ENCODE measurements around the gene SPDYE3. TPM values are rescaled to one million over a fixed set of nuclear protein-coding genes. Genes with fewer than 3 reads are reported as not detected.

Gene SPDYE3
- polyA plus RNA-seq, 1 donor from 2014 or later: not detected

DNA sequence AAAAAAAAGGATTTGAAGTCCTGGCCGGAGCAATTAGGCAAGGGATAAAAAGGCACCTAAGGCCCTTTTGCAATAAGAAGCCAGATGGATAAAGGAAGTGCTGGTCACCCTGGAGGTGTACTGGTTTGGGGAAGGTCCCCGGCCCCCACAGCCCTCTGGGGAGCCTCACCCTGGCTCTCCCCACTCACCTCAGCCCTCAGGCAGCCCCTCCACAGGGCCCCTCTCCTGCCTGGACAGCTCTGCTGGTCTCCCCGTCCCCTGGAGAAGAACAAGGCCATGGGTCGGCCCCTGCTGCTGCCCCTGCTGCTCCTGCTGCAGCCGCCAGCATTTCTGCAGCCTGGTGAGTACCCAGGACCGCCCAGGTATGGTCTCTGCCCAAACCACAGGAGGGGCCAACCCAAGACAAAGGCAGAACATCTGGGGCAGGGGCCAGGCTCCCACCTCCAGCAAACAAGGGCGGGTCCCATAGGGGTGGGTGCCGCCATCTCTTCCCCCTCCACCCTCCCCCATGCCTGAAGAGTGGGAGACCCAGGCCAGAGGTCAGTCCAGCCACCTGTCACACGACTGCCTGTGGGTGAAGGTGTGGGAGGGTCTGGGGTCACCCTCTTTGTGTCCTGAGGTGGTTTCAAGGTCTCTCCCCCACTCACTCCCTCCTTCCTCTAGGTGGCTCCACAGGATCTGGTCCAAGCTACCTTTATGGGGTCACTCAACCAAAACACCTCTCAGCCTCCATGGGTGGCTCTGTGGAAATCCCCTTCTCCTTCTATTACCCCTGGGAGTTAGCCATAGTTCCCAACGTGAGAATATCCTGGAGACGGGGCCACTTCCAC is 50.7 kb downstream of the SPDYE3 start, which contains the start of gene PILRB:
TSS of gene PILRB (plus strand) at position 91 of the 830 bp plus-strand sequence. CDS start at position 277, 186 bp downstream.
- Histone ChIP-seq H3K36me3 (ENCODE audit: insufficient read depth, low read length) (no peaks in the 10 kb centered on the region), H3K27ac (ENCODE audit: low read length) (no peak within 1 kb of the TSS)

GRCh38 chr7:100358857-100359212 is 51.3 kb downstream of the SPDYE3 start:
- no peaks in the 10 kb centered on the region for H4K20me1 ChIP-seq (ENCODE audit: insufficient read depth)
- H3K27me3 ChIP-seq (ENCODE audit: insufficient read depth, low read depth, low read length): no peaks in the 10 kb centered on the region
- no peak overlapping the region for H3K27ac ChIP-seq (ENCODE audit: low read length)
- H3K9me3 ChIP-seq (ENCODE audit: low read length): no peaks in the 10 kb centered on the region
- H3K79me2 ChIP-seq (replicated peaks; ENCODE audit: insufficient read depth, low read length): no peaks in the 10 kb centered on the region
- H2AFZ ChIP-seq (ENCODE audit: low read depth, low read length): no peak overlapping the region
- TF ChIP-seq, protein P1, sequence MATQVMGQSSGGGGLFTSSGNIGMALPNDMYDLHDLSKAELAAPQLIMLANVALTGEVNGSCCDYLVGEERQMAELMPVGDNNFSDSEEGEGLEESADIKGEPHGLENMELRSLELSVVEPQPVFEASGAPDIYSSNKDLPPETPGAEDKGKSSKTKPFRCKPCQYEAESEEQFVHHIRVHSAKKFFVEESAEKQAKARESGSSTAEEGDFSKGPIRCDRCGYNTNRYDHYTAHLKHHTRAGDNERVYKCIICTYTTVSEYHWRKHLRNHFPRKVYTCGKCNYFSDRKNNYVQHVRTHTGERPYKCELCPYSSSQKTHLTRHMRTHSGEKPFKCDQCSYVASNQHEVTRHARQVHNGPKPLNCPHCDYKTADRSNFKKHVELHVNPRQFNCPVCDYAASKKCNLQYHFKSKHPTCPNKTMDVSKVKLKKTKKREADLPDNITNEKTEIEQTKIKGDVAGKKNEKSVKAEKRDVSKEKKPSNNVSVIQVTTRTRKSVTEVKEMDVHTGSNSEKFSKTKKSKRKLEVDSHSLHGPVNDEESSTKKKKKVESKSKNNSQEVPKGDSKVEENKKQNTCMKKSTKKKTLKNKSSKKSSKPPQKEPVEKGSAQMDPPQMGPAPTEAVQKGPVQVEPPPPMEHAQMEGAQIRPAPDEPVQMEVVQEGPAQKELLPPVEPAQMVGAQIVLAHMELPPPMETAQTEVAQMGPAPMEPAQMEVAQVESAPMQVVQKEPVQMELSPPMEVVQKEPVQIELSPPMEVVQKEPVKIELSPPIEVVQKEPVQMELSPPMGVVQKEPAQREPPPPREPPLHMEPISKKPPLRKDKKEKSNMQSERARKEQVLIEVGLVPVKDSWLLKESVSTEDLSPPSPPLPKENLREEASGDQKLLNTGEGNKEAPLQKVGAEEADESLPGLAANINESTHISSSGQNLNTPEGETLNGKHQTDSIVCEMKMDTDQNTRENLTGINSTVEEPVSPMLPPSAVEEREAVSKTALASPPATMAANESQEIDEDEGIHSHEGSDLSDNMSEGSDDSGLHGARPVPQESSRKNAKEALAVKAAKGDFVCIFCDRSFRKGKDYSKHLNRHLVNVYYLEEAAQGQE (IDR thresholded peaks at IDR 0.05; ENCODE audit: borderline replicate concordance): no peak
- TF ChIP-seq RAD21 (conservative IDR thresholded peaks at IDR 0.05): no peak
- TF ChIP-seq MXI1 (conservative IDR thresholded peaks at IDR 0.05; ENCODE audit: poor library complexity, severe bottlenecking): no peak
- no peak overlapping the region for H3K4me3 ChIP-seq (ENCODE audit: low read length)
- no peaks in the 10 kb centered on the region for H3K9me2 ChIP-seq (ENCODE audit: insufficient read depth, low read length)
- no peaks in the 10 kb centered on the region for H3F3A ChIP-seq (ENCODE audit: insufficient read depth, low read length, poor library complexity, severe bottlenecking)
- H3K9ac ChIP-seq (ENCODE audit: low read length): no peak overlapping the region
- no peak overlapping the region for H3K4me2 ChIP-seq (ENCODE audit: low read length)
- H3K36me3 ChIP-seq (ENCODE audit: insufficient read depth, low read length): no peaks in the 10 kb centered on the region

More for the DNA sequence above, 50.7 kb downstream of the SPDYE3 start, which contains the start of gene PILRB:
- no peaks in the 10 kb centered on the region for H4K20me1 ChIP-seq (ENCODE audit: insufficient read depth)
- H3K9me3 ChIP-seq (ENCODE audit: low read length): no peaks in the 10 kb centered on the region
- H3K27me3 ChIP-seq (ENCODE audit: insufficient read depth, low read depth, low read length): no peaks in the 10 kb centered on the region
- H3K9ac ChIP-seq (ENCODE audit: low read length): no peak within 1 kb of the TSS
- no peaks in the 10 kb centered on the region for H3F3A ChIP-seq (ENCODE audit: insufficient read depth, low read length, poor library complexity, severe bottlenecking)
- no peak within 1 kb of the TSS for H3K4me2 ChIP-seq (ENCODE audit: low read length)
- no peaks in the 10 kb centered on the region for H3K9me2 ChIP-seq (ENCODE audit: insufficient read depth, low read length)
- H3K4me3 ChIP-seq (ENCODE audit: low read length): no peak within 1 kb of the TSS
- H3K79me2 ChIP-seq (replicated peaks; ENCODE audit: insufficient read depth, low read length): no peaks in the 10 kb centered on the region
- TF ChIP-seq RAD21 (conservative IDR thresholded peaks at IDR 0.05) (no peak), MXI1 (conservative IDR thresholded peaks at IDR 0.05; ENCODE audit: poor library complexity, severe bottlenecking) (no peak), CTCF (IDR thresholded peaks at IDR 0.05; ENCODE audit: poor library complexity, severe bottlenecking) (no peak), EP300 (conservative IDR thresholded peaks at IDR 0.05; ENCODE audit: poor library complexity, severe bottlenecking) (no peak), EZH2 (IDR thresholded peaks at IDR 0.05; ENCODE audit: borderline replicate concordance, insufficient read depth, low read length, poor library complexity, severe bottlenecking) (no peak), POLR2AphosphoS5 (IDR thresholded peaks at IDR 0.05) (no peak), TAF1 (IDR thresholded peaks at IDR 0.05; ENCODE audit: low read depth) (no peak), SMC3 (conservative IDR thresholded peaks at IDR 0.05; ENCODE audit: poor library complexity) (no peak)
- TF ChIP-seq, protein P1 (IDR thresholded peaks at IDR 0.05; ENCODE audit: borderline replicate concordance): no peak
- no peak within 1 kb of the TSS for H2AFZ ChIP-seq (ENCODE audit: low read depth, low read length)
